ENCODE results near the gene COL4A6. TPM values are rescaled to one million over a fixed set of nuclear protein-coding genes. Genes with fewer than 3 reads are reported as not detected.

Gene COL4A6
- total and polyA plus RNA-seq, 8 donors: 0.58 to 30.8 (median 9.0) TPM

DNA sequence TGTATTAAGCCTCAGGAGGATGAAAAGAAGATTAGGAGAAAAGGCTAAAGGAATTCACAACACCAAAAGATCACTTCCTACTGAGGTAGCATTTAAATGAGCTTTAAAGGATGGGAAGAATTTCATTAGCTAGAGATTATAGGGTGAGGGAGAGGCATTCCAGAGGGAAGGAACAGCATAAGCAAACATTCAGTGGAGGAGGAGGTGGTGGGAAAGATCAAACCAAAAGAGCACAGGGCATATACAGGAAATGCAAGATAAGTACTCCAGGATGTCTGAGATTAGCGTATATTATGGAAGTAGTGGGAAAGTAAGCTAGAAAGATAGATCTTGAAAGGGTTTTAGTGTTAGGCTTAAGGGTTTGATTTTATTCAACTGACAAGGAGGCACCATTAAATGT, 84.8 kb downstream of the COL4A6 start:
- no peak overlapping the region for H3K27ac ChIP-seq
- no peak for TF ChIP-seq POLR2AphosphoS5 (IDR thresholded peaks at IDR 0.05)
- TF ChIP-seq POLR2A (IDR thresholded peaks at IDR 0.05): no peak
- no peak for TF ChIP-seq EP300 (IDR thresholded peaks at IDR 0.05)
- TF ChIP-seq, protein P1, sequence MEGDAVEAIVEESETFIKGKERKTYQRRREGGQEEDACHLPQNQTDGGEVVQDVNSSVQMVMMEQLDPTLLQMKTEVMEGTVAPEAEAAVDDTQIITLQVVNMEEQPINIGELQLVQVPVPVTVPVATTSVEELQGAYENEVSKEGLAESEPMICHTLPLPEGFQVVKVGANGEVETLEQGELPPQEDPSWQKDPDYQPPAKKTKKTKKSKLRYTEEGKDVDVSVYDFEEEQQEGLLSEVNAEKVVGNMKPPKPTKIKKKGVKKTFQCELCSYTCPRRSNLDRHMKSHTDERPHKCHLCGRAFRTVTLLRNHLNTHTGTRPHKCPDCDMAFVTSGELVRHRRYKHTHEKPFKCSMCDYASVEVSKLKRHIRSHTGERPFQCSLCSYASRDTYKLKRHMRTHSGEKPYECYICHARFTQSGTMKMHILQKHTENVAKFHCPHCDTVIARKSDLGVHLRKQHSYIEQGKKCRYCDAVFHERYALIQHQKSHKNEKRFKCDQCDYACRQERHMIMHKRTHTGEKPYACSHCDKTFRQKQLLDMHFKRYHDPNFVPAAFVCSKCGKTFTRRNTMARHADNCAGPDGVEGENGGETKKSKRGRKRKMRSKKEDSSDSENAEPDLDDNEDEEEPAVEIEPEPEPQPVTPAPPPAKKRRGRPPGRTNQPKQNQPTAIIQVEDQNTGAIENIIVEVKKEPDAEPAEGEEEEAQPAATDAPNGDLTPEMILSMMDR (IDR thresholded peaks at IDR 0.05): no peak
- peaks cover 0 to 3% (median 0%) of the 10 kb centered on the region in 4 donors for H3K4me1 ChIP-seq
- H3K9me3 ChIP-seq: no peaks in the 10 kb centered on the region
- 48 to 64% (median 56%) methylated on average over 1 of the region's 1 CpG for WGBS, 5 donors
- H3K27me3 ChIP-seq: no peaks in the 10 kb centered on the region
- DNase-seq: no peak
- intact Hi-C loops (cut with DNase I; ENCODE audit: low total_unique reads): no loop called here
- H3K36me3 ChIP-seq: no peaks in the 10 kb centered on the region
- H3K4me3 ChIP-seq: no peak overlapping the region

DNA sequence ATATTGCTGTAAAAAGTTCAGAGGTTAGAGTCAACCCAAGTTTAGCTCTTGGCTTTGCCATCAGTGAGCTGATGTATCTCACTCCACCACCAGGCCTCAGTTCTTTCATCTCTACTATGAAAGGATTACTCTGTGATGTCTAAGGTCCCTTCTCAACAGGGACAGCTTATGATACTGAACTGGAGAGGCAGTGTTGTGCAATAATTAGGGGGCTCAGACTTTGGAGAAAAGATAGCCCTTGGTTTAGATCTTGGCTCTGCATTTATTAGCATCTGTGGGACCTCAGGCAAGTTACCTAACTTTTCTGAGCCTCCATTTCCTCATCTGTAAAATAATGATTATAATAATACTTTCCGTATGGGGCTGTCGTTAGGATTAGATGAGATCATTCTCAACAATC, 89.0 kb downstream of the COL4A6 start:
- TF ChIP-seq EP300 (IDR thresholded peaks at IDR 0.05) (no peak), POLR2AphosphoS5 (IDR thresholded peaks at IDR 0.05) (no peak)
- TF ChIP-seq, protein P1 (IDR thresholded peaks at IDR 0.05): no peak
- no peaks in the 10 kb centered on the region for H3K9me3 ChIP-seq
- H3K27ac ChIP-seq: no peak overlapping the region
- H3K36me3 ChIP-seq: no peaks in the 10 kb centered on the region
- WGBS, 5 donors: 76 to 96% (median 92%) methylated on average over 2 of the region's 2 CpGs
- no peak for DNase-seq
- H3K27me3 ChIP-seq: peaks cover 0 to 4% (median 0%) of the 10 kb centered on the region in 3 donors
- H3K4me3 ChIP-seq: no peak overlapping the region
- intact Hi-C loops (cut with DNase I; ENCODE audit: low total_unique reads): no loop called here
- H3K4me1 ChIP-seq: no peaks in the 10 kb centered on the region

DNA sequence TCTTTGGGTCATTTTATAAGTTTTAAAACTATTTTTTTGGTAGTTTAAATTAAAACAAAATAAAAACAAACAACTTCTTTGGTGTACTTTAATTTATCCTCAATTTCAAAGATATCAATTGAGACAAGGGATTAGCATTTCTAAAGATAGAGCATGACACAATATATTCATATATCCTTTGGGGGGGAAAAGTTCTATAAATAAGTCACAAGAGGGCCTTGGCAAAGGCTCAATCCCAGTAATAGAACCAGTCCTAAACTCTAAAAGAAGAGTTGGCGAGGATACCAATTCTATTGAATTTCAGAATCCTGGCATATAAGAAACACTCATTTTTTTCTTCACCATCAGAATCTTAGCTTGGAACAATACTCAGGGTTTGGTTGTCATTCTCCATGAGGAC, 89.7 kb downstream of the COL4A6 start:
- WGBS, 5 donors: 79 to 100% (median 88%) methylated on average over 1 of the region's 1 CpG
- no peaks in the 10 kb centered on the region for H3K4me1 ChIP-seq
- no peaks in the 10 kb centered on the region for H3K36me3 ChIP-seq
- H3K4me3 ChIP-seq: no peak overlapping the region
- H3K27ac ChIP-seq: no peak overlapping the region
- H3K9me3 ChIP-seq: no peaks in the 10 kb centered on the region
- TF ChIP-seq POLR2AphosphoS5 (IDR thresholded peaks at IDR 0.05) (no peak), POLR2A (IDR thresholded peaks at IDR 0.05) (no peak), EP300 (IDR thresholded peaks at IDR 0.05) (no peak)
- TF ChIP-seq, protein P1 (IDR thresholded peaks at IDR 0.05): no peak
- intact Hi-C loops (cut with DNase I; ENCODE audit: low total_unique reads): no loop called here
- DNase-seq: no peak
- H3K27me3 ChIP-seq: peaks cover 0 to 4% (median 0%) of the 10 kb centered on the region in 3 donors

DNA sequence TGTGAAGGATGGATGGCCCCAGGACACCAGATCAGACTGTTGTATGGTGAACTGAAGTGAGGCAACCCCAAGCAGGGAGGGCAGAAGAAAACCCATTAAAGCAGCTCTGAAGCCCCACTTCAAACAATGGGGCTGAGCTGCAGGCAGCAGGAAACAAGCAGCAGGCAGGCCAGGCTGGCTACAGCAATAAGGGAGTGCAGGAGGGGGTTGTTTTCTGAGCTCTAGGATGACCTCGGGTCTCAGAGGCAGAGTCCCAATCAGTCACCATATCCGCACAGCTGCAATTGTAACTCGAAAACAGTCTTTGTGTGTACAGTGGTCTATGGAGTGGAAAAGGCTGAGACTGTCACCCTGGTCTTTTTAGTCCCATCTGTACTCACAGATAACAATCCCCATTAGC, 90.4 kb downstream of the COL4A6 start:
- Histone ChIP-seq H3K27me3 (peaks cover 0 to 4% (median 0%) of the 10 kb centered on the region in 3 donors), H3K36me3 (no peaks in the 10 kb centered on the region), H3K4me3 (no peak overlapping the region), H3K4me1 (no peaks in the 10 kb centered on the region), H3K27ac (no peak overlapping the region), H3K9me3 (no peaks in the 10 kb centered on the region)
- WGBS, 5 donors: 33 to 50% (median 41%) methylated on average over 3 of the region's 3 CpGs
- intact Hi-C loops (cut with DNase I; ENCODE audit: low total_unique reads): no loop called here
- no peak for TF ChIP-seq EP300 (IDR thresholded peaks at IDR 0.05)
- TF ChIP-seq, protein P1 (IDR thresholded peaks at IDR 0.05): no peak
- no peak for TF ChIP-seq POLR2AphosphoS5 (IDR thresholded peaks at IDR 0.05)
- no peak for TF ChIP-seq POLR2A (IDR thresholded peaks at IDR 0.05)
- DNase-seq: peak in 1 of 2 donors; percentile 28
